Activated T-cell treated with anti-CD3 and anti-CD28 coated beads for 1 hour (primary cell): ENCODE data around the gene LUZP4.
"Not testable (repeated sequence)": the region's sequence is repeated elsewhere in the genome, so short reads cannot be mapped to it uniquely, and the experiment has no call there.

Source experiments
- DNase-seq: peaks from one replicate; pipeline ENCODE4 v3.0.0-alpha.2; 2020; ENCODE audit warnings: low read depth

LUZP4 gene, protein sequence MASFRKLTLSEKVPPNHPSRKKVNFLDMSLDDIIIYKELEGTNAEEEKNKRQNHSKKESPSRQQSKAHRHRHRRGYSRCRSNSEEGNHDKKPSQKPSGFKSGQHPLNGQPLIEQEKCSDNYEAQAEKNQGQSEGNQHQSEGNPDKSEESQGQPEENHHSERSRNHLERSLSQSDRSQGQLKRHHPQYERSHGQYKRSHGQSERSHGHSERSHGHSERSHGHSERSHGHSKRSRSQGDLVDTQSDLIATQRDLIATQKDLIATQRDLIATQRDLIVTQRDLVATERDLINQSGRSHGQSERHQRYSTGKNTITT

GRCh38 chrX:115289465-115289864 is at the start of gene LUZP4:
Gene LUZP4 (plus strand): TSS chrX:115289715. CDS start chrX:115289760, 45 bp downstream.
- DNase-seq: no peak

DNA sequence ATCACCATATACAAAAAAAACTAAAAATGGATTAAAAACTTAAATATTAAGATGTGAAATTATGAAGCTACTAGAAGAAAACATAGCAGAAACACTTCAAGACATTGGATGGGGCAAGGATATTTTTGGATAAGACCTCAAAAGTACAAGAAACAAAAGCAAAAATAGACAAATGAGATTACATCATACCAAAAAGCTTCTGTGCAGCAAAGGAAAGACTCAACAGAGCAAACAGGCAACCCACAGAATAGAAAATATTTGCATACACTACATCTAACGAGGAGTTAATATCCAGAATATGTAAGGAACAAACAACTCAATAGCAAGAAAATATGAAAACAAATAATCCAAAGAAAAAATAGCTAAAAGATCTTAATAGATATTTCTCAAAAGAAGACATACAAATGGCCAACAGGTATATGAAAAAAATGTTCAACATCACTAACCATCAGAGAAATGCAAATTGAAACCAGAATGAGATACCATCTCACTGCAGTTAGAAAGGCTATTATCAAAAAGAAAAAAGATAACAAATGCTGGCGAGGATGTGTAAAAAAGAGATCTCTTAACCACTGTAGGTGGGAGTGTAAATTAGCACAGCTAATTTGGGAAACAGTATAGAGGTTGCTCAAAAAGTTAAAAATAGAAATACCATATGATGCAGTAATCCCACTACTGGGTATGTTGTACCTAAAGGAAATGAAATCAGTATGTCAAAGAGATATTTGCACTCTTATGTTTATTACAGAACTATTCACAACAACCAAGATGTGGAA is 37.9 kb upstream of the LUZP4 start:
- DNase-seq: no peak

DNA sequence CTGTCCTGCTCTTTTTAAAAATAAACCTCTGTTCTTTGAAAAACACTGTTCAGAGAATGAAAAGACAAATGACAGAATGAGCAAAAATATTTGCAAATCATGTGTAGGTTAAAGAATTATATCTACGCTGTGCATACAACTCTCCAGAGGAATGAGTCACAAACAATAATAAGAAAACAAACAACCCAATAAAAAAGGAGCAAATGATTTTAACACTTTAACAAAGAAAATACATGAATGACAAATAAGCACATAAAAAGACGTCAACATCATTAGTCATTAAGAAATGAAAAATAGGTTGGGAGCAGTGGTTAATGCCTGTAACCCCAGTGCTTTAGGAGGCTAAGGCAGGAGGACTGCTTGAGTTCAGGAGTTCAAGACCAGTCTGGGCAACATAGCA is 34.5 kb upstream of the LUZP4 start:
- DNase-seq: no peak

- no peak for DNase-seq
These were observed 31.8 kb upstream of the LUZP4 start for GRCh38 chrX:115257711-115258110.

- DNase-seq: no peak
These were observed 30.2 kb upstream of the LUZP4 start for GRCh38 chrX:115259238-115259875.

GRCh38 chrX:115260330-115260729 is 29.2 kb upstream of the LUZP4 start:
- DNase-seq: no peak

- no peak for DNase-seq
These were observed 28.4 kb upstream of the LUZP4 start for GRCh38 chrX:115261148-115261547.

GRCh38 chrX:115264009-115264408 is 25.5 kb upstream of the LUZP4 start:
- DNase-seq: no peak

DNA sequence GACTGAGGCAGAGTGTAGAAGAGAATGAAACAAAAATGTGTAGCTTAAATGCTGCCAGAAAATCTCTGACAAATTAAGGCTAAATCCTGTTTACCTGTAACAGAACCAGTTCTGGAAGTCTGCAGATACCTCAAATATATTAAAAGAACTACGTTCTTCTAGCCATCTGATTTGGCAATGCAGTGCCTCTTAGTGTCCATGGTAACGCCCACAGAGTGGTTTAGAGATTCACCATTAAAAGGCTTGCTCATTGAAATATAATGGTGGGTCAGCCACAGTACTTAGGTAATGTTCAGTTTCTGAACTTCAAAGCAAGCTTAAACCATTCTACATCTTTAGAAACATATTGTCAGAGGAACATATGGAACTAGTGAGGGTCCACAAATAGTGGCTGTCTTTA is 23.2 kb upstream of the LUZP4 start:
- no peak for DNase-seq

DNA sequence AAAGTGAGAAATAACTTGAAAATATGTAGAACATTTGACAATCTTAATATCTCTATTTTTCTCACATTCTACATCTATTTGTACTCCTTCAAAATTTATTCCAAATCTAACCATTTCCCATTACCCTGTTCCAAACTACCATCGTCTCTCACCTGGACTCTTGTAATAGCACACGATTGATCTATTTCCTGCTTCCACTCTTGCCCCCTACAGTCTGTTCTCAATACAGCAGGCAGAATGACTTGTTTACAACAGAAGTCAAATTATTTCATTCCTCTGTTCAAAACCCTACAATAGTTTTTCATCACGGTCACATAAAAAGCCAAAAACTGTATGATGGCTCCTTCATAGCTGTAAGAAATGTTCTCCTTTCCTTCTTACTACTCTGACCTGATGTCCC is 21.1 kb upstream of the LUZP4 start:
- no peak for DNase-seq

DNA sequence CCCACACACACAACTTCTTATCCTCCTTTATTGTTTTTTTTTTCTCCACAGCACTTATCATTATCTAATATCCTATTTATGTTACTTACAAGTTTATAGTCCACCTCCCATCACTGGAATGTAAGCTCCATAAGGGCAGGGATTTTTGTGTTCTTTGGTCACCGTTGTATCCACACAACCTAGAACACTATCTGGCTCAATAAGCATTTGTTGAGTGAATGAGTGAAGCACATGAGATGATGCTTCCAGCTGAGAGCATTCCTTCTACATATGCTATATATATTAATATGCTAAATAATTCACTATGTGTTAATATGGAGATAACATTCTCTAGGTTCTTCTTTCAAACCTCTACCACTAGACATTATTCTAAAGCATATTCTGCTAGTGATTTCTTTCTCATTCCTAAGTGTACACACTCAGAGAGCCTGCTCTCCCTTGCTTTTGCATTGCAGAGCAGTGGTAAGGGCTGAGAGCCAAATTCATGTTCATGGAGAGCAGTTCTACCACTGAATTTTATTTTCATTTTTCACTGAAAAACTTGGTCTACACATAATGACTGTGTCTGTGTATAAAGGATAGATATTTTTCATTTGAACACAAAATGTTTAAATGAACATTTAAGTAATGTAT is 20.3 kb upstream of the LUZP4 start:
- no peak for DNase-seq

GRCh38 chrX:115284877-115285276 is 4.6 kb upstream of the LUZP4 start:
- DNase-seq: no peak

DNA sequence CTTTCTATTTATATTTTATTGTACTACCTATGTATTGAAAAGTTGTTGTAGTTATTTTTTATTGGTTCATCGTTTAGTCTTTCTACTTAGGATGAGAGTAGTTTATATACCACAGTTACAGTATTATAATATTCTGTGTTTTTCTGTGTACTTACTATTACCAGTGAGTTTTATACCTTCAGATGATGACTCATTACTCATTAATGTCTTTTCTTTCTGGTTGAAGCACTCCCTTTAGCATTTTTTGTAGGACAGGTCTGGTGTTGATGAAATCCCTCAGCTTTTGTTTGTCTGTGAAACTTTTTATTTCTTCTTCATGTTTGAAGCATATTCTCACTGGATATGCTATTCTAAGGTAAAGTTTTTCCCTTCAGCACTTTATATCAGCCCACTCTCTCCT is 7.7 kb downstream of the LUZP4 start:
- DNase-seq: no peak

DNA sequence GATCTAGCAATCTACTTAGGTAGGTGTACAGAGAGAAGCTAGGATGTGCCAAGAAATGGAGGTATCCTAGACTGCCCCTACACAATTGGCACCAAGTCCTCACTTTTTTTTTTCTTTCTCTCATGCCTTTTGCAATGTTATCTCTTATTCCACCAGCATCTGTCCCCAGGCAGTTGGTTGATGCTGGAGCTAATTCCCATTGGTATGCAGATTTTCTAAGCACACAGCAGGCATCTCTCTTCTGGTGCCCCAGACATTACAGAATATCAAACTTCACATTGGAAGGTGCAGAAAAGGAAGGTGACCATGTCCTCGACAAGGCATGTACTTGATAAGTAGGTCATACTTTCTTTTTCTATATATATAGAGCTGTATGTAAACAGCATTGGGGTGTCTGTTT is 21.6 kb downstream of the LUZP4 start:
- DNase-seq: no peak

- DNase-seq: no peak
These were observed 22.1 kb downstream of the LUZP4 start for GRCh38 chrX:115311601-115312001.

GRCh38 chrX:115318139-115318538 is 28.6 kb downstream of the LUZP4 start:
- no peak for DNase-seq

DNA sequence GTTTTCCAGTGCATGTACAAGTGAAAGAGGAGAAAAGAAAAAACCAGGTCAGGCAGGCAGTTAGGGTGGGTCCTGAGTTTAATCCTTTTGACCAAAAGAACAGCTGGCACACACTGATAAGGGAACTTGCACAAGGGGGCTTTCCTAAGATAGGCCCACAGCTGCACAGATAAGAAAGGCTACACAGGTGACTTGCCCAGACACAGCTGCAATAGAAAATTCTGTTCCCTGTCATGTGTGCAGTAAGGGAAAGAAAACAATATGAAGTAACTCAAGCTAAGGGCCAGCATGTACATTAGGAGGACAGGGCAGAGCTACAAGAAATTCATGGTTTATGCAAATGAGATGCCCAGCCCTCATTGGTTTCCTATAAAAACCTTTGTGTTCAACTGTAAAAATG is 32.9 kb downstream of the LUZP4 start:
- no peak for DNase-seq

DNA sequence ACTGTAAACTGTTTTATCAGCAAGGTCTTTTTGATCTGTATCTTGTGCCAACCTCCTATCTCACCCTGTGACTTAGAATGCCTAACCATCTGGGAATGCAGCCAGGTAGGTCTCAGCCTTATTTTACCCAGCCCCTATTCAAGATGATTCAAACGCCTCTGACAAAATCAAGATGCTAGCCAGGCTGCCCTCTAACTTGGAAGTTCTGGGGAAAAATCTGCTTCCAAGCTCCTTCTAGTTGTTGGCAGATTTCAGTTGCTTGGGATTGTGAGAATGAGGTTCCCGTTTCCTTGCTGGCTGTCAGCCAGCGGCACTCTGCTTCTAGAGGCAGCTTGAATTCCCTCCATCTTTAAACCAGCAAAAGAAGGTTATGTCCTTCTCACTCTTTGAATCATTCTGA is 34.7 kb downstream of the LUZP4 start:
- DNase-seq: no peak

GRCh38 chrX:115329282-115329681 is 39.8 kb downstream of the LUZP4 start:
- not testable (repeated sequence) for DNase-seq

- no peak for DNase-seq
These were observed 41.1 kb downstream of the LUZP4 start for GRCh38 chrX:115330498-115331168.

GRCh38 chrX:115332832-115333231 is 43.3 kb downstream of the LUZP4 start:
- DNase-seq: no peak

- DNase-seq: no peak
These were observed 43.9 kb downstream of the LUZP4 start for GRCh38 chrX:115333446-115333845.
